GM13976 (cell line): ENCODE data around the gene SELE.

Source experiments
- DNase-seq: peaks from one replicate; pipeline ENCODE4 v3.0.0; 2012; ENCODE audit warnings: low spot score
- CTCF ChIP-seq: IDR thresholded peaks from 2 replicates; pipeline ENCODE4 v1.5.1; 2012; ENCODE audit warnings: borderline replicate concordance, mild to moderate bottlenecking; ENCODE audit not compliant: insufficient read depth; ENCODE audit errors: extremely low read depth, missing control alignments, control extremely low read depth
- in situ Hi-C: fragments of 300-500 bp; cut with MboI; formaldehyde crosslinking; loops from one replicate; pipeline ENCODE4 v1.12.0; 2022; ENCODE audit warnings: low sequenced_read_pairs, mixed read lengths, inconsistent platforms; ENCODE audit not compliant: unreplicated experiment

Gene SELE

GRCh38 chr1:169699707-169700106, 34.2 kb downstream of the SELE start:
- DNase-seq = no peak
- in situ Hi-C loops = no loop called here
- TF ChIP-seq CTCF = no peak

- TF ChIP-seq CTCF = no peak
- in situ Hi-C loops = no loop called here
- no peak for DNase-seq
These were observed 34.9 kb downstream of the SELE start for GRCh38 chr1:169698976-169699375.

GRCh38 chr1:169697755-169698154, 36.1 kb downstream of the SELE start:
- in situ Hi-C loops = no loop called here
- no peak for DNase-seq
- no peak for TF ChIP-seq CTCF

- in situ Hi-C loops = no loop called here
- no peak for TF ChIP-seq CTCF
- no peak for DNase-seq
These were observed 37.4 kb downstream of the SELE start for GRCh38 chr1:169696273-169697100.

GRCh38 chr1:169694304-169695075, 39.4 kb downstream of the SELE start:
- in situ Hi-C loops = no loop called here
- no peak for TF ChIP-seq CTCF
- no peak for DNase-seq

GRCh38 chr1:169692756-169693460, 41.0 kb downstream of the SELE start:
- no peak for DNase-seq
- no peak for TF ChIP-seq CTCF
- in situ Hi-C loops = no loop called here
